Left lung (tissue), 10 donors: ENCODE results near the gene CHAC2. TPM values are rescaled to one million over a fixed set of nuclear protein-coding genes. Genes with fewer than 3 reads are reported as not detected.

Source experiments
- ATAC-seq: fragments of 200-7000 bp; cut with Tn5 transposase; one replicate; pipeline ENCODE4 v1.9.1; 2020; ENCODE audit warnings: moderate library complexity
- DNase-seq, 4 donors: peaks; one replicate each; pipeline ENCODE4 v3.0.0-alpha.2; 2013 to 2020
- H3K27ac ChIP-seq, 2 donors: fragments of 200-600 bp; sonication (generic) in 1 of 2; one replicate each; pipeline versions ENCODE4 v1.5.0 to v1.8.0; 2020 to 2021
- H3K27me3 ChIP-seq, 2 donors: fragments of 200-600 bp; sonication (generic) in 1 of 2; one replicate each; pipeline versions ENCODE4 v1.5.0 to v1.8.0; 2020 to 2021
- H3K36me3 ChIP-seq, 2 donors: fragments of 200-600 bp; sonication (generic) in 1 of 2; one replicate each; pipeline versions ENCODE4 v1.5.0 to v1.8.0; 2020 to 2021
- H3K4me1 ChIP-seq, 2 donors: fragments of 200-600 bp; one replicate each; pipeline ENCODE4 v1.8.0; 2021
- H3K4me3 ChIP-seq, 2 donors: fragments of 200-600 bp; sonication (generic) in 1 of 2; one replicate each; pipeline versions ENCODE4 v1.5.0 to v1.8.0; 2020 to 2021; ENCODE audit warnings: mild to moderate bottlenecking in 1 of 2
- H3K9me3 ChIP-seq, 2 donors: fragments of 200-600 bp; sonication (generic) in 1 of 2; one replicate each; pipeline versions ENCODE4 v1.5.0 to v1.8.0; 2020 to 2021
- intact Hi-C, 2 donors: fragments of 100-400 bp; cut with DNase I; formaldehyde crosslinking; loops; one replicate each; pipeline versions ENCODE4 v1.11.2 to v1.14.2; 2022
- polyA plus RNA-seq, 6 donors: library from polyadenylated mRNA; unstranded; fragments of 120-200 nt; gene quantifications; one replicate each; pipeline ENCODE4 v1.2.1, GENCODE V29; 2013; ENCODE audit not compliant: insufficient read length in 6 of 6
- total RNA-seq, 2 donors: library from RNA; stranded (reverse); fragmentation: NEBNext Ultra II Directional; extraction: Animal tissue kit (Norgen Biotek cat#: 25700); gene quantifications; one replicate each; pipeline ENCODE4 v1.2.1, GENCODE V29; 2021
- TF ChIP-seq, protein P1 (sequence below), 2 donors: fragments of 200-600 bp; sonication (generic) in 1 of 2; IDR thresholded peaks; one replicate each; pipeline versions ENCODE4 v1.5.0 to v1.8.0; 2021; ENCODE audit warnings: antibody characterized with exemption in 2 of 2
- donor health status: DM: no; HTN: yes; CAD: no.
- donor health status: DM: no; HTN: no; CAD: no.

CHAC2 gene
- total and polyA plus RNA-seq, 8 donors, result 1.6 to 9.6 (median 2.4) TPM

GRCh38 chr2:53813151-53813550, 45.5 kb downstream of the CHAC2 start:
- no peaks in the 10 kb centered on the region for H3K9me3 ChIP-seq
- intact Hi-C loops, result no loop called here
- TF ChIP-seq, protein P1, sequence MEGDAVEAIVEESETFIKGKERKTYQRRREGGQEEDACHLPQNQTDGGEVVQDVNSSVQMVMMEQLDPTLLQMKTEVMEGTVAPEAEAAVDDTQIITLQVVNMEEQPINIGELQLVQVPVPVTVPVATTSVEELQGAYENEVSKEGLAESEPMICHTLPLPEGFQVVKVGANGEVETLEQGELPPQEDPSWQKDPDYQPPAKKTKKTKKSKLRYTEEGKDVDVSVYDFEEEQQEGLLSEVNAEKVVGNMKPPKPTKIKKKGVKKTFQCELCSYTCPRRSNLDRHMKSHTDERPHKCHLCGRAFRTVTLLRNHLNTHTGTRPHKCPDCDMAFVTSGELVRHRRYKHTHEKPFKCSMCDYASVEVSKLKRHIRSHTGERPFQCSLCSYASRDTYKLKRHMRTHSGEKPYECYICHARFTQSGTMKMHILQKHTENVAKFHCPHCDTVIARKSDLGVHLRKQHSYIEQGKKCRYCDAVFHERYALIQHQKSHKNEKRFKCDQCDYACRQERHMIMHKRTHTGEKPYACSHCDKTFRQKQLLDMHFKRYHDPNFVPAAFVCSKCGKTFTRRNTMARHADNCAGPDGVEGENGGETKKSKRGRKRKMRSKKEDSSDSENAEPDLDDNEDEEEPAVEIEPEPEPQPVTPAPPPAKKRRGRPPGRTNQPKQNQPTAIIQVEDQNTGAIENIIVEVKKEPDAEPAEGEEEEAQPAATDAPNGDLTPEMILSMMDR (IDR thresholded peaks at IDR 0.05), result no peak
- no peaks in the 10 kb centered on the region for H3K4me1 ChIP-seq
- DNase-seq (no peak), ATAC-seq (no peak)
- no peak overlapping the region for H3K4me3 ChIP-seq
- H3K27ac ChIP-seq, result no peak overlapping the region
- no peaks in the 10 kb centered on the region for H3K27me3 ChIP-seq
- peaks cover 3 to 100% of the 10 kb centered on the region in 2 donors for H3K36me3 ChIP-seq

DNA sequence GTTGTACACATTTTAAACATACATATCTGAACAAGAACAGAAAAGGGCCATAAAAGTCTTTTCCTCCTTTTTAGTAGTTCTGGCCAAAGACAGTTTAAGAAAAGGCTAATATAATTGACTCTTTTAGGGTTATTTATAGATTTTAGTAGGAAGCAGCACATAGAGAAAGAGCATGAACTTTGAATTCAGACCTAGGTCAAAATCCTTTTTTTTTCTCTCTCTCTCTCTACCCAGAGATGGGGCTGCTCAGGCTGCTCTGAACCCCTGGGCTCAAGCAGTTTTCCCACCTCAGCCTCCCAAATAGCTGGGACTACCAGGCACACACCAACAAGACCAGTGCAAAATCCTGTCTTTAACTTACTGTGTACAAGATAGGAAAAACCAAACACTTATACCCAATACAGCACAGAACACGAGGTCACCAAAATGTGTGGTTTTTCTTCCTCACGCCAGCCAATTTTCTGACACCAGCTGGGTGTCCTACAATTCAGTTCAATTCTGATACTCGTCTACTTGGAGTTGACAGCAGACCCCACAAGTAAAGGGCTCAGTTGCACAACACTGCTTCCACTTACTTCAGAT, 51.3 kb downstream of the CHAC2 start:
- ATAC-seq (no peak), DNase-seq (no peak)
- Histone ChIP-seq H3K4me3 (no peak overlapping the region), H3K27me3 (no peaks in the 10 kb centered on the region), H3K36me3 (peaks cover 0 to 63% of the 10 kb centered on the region in 2 donors), H3K4me1 (no peaks in the 10 kb centered on the region), H3K27ac (no peak overlapping the region), H3K9me3 (no peaks in the 10 kb centered on the region)
- TF ChIP-seq, protein P1 (IDR thresholded peaks at IDR 0.05), result no peak
- intact Hi-C loops, result no loop called here

DNA sequence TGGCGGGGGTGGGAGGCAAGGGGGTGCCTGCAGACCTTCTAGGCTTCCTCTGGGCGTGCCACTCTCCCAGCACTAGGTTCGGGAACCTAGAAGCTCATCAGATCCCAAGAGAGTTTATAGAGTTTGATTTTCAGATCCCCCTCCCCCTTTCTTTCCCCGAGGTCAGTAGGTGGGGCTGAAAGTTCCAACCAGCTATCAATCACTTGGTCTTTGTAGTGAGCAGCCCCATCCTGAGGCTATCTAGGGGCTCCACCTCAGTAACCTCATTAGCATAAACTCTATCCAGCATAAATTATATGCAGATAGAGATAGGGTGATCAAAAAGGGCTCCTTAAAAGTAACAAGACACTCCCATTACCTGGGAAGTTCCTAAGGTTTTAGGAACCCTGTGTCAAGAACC, 52.0 kb downstream of the CHAC2 start:
- intact Hi-C loops, result no loop called here
- no peak overlapping the region for H3K27ac ChIP-seq
- DNase-seq, result no peak
- no peak for ATAC-seq
- TF ChIP-seq, protein P1 (IDR thresholded peaks at IDR 0.05), result no peak
- peaks cover 0 to 56% of the 10 kb centered on the region in 2 donors for H3K36me3 ChIP-seq
- H3K4me3 ChIP-seq, result no peak overlapping the region
- H3K27me3 ChIP-seq, result no peaks in the 10 kb centered on the region
- H3K4me1 ChIP-seq, result no peaks in the 10 kb centered on the region
- H3K9me3 ChIP-seq, result no peaks in the 10 kb centered on the region

- intact Hi-C loops, result no loop called here
These were observed 52.4 kb downstream of the CHAC2 start for GRCh38 chr2:53820048-53820447.

GRCh38 chr2:53820711-53821110, 53.1 kb downstream of the CHAC2 start:
- Histone ChIP-seq H3K36me3 (peaks cover 0 to 45% of the 10 kb centered on the region in 2 donors), H3K9me3 (no peaks in the 10 kb centered on the region), H3K4me1 (no peaks in the 10 kb centered on the region), H3K27me3 (no peaks in the 10 kb centered on the region), H3K4me3 (no peak overlapping the region), H3K27ac (no peak overlapping the region)
- ATAC-seq (peak; percentile 22), DNase-seq (no peak)
- TF ChIP-seq, protein P1 (IDR thresholded peaks at IDR 0.05), result no peak
- intact Hi-C loops, result no loop called here

More at GRCh38 chr2:53820048-53820447, 52.4 kb downstream of the CHAC2 start:
- no peaks in the 10 kb centered on the region for H3K4me1 ChIP-seq
- H3K4me3 ChIP-seq, result no peak overlapping the region
- no peak for ATAC-seq
- TF ChIP-seq, protein P1 (IDR thresholded peaks at IDR 0.05), result no peak
- H3K27me3 ChIP-seq, result no peaks in the 10 kb centered on the region
- H3K27ac ChIP-seq, result no peak overlapping the region
- peaks cover 0 to 52% of the 10 kb centered on the region in 2 donors for H3K36me3 ChIP-seq
- H3K9me3 ChIP-seq, result no peaks in the 10 kb centered on the region
- no peak for DNase-seq
